Measurements from ENCODE around the gene ST6GALNAC5.

The ST6GALNAC5 gene

GRCh38 chr1:77014073-77014788 lies 147.0 kb downstream of the ST6GALNAC5 start:
- DNase-seq = no peak
- H2BK5ac ChIP-seq (ENCODE audit: low read depth, low read length, poor library complexity) = no peak overlapping the region
- H3K9me3 ChIP-seq (ENCODE audit: insufficient read depth, low read depth, low read length) = no peaks in the 10 kb centered on the region
- no peaks in the 10 kb centered on the region for H3K27me3 ChIP-seq (ENCODE audit: insufficient read depth, low read length)
- no peaks in the 10 kb centered on the region for H3K79me2 ChIP-seq (ENCODE audit: control insufficient read depth, insufficient read depth, low read length, poor library complexity)
- no peak overlapping the region for H4K12ac ChIP-seq (ENCODE audit: low read depth, low read length)
- no peak overlapping the region for H3K23ac ChIP-seq (ENCODE audit: low read length)
- no peak overlapping the region for H3K9ac ChIP-seq (ENCODE audit: low read length)
- no peak overlapping the region for H3K27ac ChIP-seq (ENCODE audit: low read depth, low read length)
- no peak overlapping the region for H2AK5ac ChIP-seq (ENCODE audit: low read length)
- H4K8ac ChIP-seq (ENCODE audit: low read depth, low read length) = no peak overlapping the region
- no peak overlapping the region for H3K18ac ChIP-seq (ENCODE audit: low read length)
- H2BK120ac ChIP-seq (ENCODE audit: insufficient read depth, low read length, poor library complexity) = no peak overlapping the region
- H3K4me3 ChIP-seq (ENCODE audit: low read depth, low read length) = no peak overlapping the region
- no CpG with 5 or more reads among the region's 5 CpGs for WGBS (ENCODE audit: extremely low coverage, insufficient coverage, insufficient read length)
- no peak overlapping the region for H3K14ac ChIP-seq (ENCODE audit: low read length)
- no peak overlapping the region for H3K4ac ChIP-seq (ENCODE audit: low read depth, low read length)
- no peak overlapping the region for H3K4me2 ChIP-seq (ENCODE audit: low read length)
- H4K91ac ChIP-seq (ENCODE audit: low read depth, low read length) = no peak overlapping the region
- no peaks in the 10 kb centered on the region for H3K79me1 ChIP-seq (ENCODE audit: low read length)
- H3K36me3 ChIP-seq (ENCODE audit: control insufficient read depth in 1 of 2, insufficient read depth in 2 of 2, low read length in 2 of 2) = no peaks in the 10 kb centered on the region
- no peak overlapping the region for H2BK12ac ChIP-seq (ENCODE audit: low read length)
- no peak overlapping the region for H2AFZ ChIP-seq (ENCODE audit: insufficient read depth, low read length, poor library complexity)
- H3K4me1 ChIP-seq (ENCODE audit: control insufficient read depth in 1 of 2, insufficient read depth in 2 of 2, low read length in 2 of 2) = peaks cover 5% of the 10 kb centered on the region in 2 experiments

GRCh38 chr1:77015748-77016341 lies 148.6 kb downstream of the ST6GALNAC5 start:
- Histone ChIP-seq H2AK5ac (ENCODE audit: low read length) (no peak overlapping the region), H2BK5ac (ENCODE audit: low read depth, low read length, poor library complexity) (no peak overlapping the region), H2AFZ (ENCODE audit: insufficient read depth, low read length, poor library complexity) (no peak overlapping the region), H4K91ac (ENCODE audit: low read depth, low read length) (no peak overlapping the region), H4K12ac (ENCODE audit: low read depth, low read length) (no peak overlapping the region), H3K27ac (ENCODE audit: low read depth, low read length) (no peak overlapping the region), H3K23ac (ENCODE audit: low read length) (no peak overlapping the region), H3K4me2 (ENCODE audit: low read length) (no peak overlapping the region), H3K9me3 (ENCODE audit: insufficient read depth, low read depth, low read length) (no peaks in the 10 kb centered on the region), H2BK12ac (ENCODE audit: low read length) (no peak overlapping the region), H3K4ac (ENCODE audit: low read depth, low read length) (no peak overlapping the region), H4K8ac (ENCODE audit: low read depth, low read length) (no peak overlapping the region), H3K4me3 (ENCODE audit: low read depth, low read length) (no peak overlapping the region), H3K4me1 (ENCODE audit: control insufficient read depth in 1 of 2, insufficient read depth in 2 of 2, low read length in 2 of 2) (peaks cover 8% of the 10 kb centered on the region in 2 experiments), H3K18ac (ENCODE audit: low read length) (no peak overlapping the region), H3K79me2 (ENCODE audit: control insufficient read depth, insufficient read depth, low read length, poor library complexity) (no peaks in the 10 kb centered on the region), H3K79me1 (ENCODE audit: low read length) (no peaks in the 10 kb centered on the region), H3K27me3 (ENCODE audit: insufficient read depth, low read length) (no peaks in the 10 kb centered on the region), H3K36me3 (ENCODE audit: control insufficient read depth in 1 of 2, insufficient read depth in 2 of 2, low read length in 2 of 2) (no peaks in the 10 kb centered on the region), H2BK120ac (ENCODE audit: insufficient read depth, low read length, poor library complexity) (no peak overlapping the region), H3K14ac (ENCODE audit: low read length) (no peak overlapping the region), H3K9ac (ENCODE audit: low read length) (no peak overlapping the region)
- no peak for DNase-seq
- no CpG with 5 or more reads among the region's 2 CpGs for WGBS (ENCODE audit: extremely low coverage, insufficient coverage, insufficient read length)

- no peak overlapping the region for H4K91ac ChIP-seq (ENCODE audit: low read depth, low read length)
- no peaks in the 10 kb centered on the region for H3K36me3 ChIP-seq (ENCODE audit: control insufficient read depth in 1 of 2, insufficient read depth in 2 of 2, low read length in 2 of 2)
- no peak for DNase-seq
- H2AK5ac ChIP-seq (ENCODE audit: low read length) = no peak overlapping the region
- H3K14ac ChIP-seq (ENCODE audit: low read length) = no peak overlapping the region
- no peak overlapping the region for H3K23ac ChIP-seq (ENCODE audit: low read length)
- H3K4me2 ChIP-seq (ENCODE audit: low read length) = no peak overlapping the region
- no peak overlapping the region for H4K12ac ChIP-seq (ENCODE audit: low read depth, low read length)
- H2BK5ac ChIP-seq (ENCODE audit: low read depth, low read length, poor library complexity) = no peak overlapping the region
- H3K18ac ChIP-seq (ENCODE audit: low read length) = no peak overlapping the region
- no peak overlapping the region for H2AFZ ChIP-seq (ENCODE audit: insufficient read depth, low read length, poor library complexity)
- no peaks in the 10 kb centered on the region for H3K79me2 ChIP-seq (ENCODE audit: control insufficient read depth, insufficient read depth, low read length, poor library complexity)
- no peak overlapping the region for H4K8ac ChIP-seq (ENCODE audit: low read depth, low read length)
- H3K4ac ChIP-seq (ENCODE audit: low read depth, low read length) = no peak overlapping the region
- no peak overlapping the region for H2BK120ac ChIP-seq (ENCODE audit: insufficient read depth, low read length, poor library complexity)
- no peak overlapping the region for H3K4me3 ChIP-seq (ENCODE audit: low read depth, low read length)
- no peak overlapping the region for H2BK12ac ChIP-seq (ENCODE audit: low read length)
- peaks cover 8% of the 10 kb centered on the region in 2 experiments for H3K4me1 ChIP-seq (ENCODE audit: control insufficient read depth in 1 of 2, insufficient read depth in 2 of 2, low read length in 2 of 2)
- H3K79me1 ChIP-seq (ENCODE audit: low read length) = no peaks in the 10 kb centered on the region
- no peaks in the 10 kb centered on the region for H3K27me3 ChIP-seq (ENCODE audit: insufficient read depth, low read length)
- no peak overlapping the region for H3K9ac ChIP-seq (ENCODE audit: low read length)
- H3K27ac ChIP-seq (ENCODE audit: low read depth, low read length) = no peak overlapping the region
- WGBS (ENCODE audit: extremely low coverage, insufficient coverage, insufficient read length) = no CpG with 5 or more reads among the region's 2 CpGs
- no peaks in the 10 kb centered on the region for H3K9me3 ChIP-seq (ENCODE audit: insufficient read depth, low read depth, low read length)
Measured at GRCh38 chr1:77016386-77016985, 149.2 kb downstream of the ST6GALNAC5 start.

- Histone ChIP-seq H4K12ac (ENCODE audit: low read depth, low read length) (no peak overlapping the region), H2AFZ (ENCODE audit: insufficient read depth, low read length, poor library complexity) (no peak overlapping the region)
- no CpG with 5 or more reads among the region's 3 CpGs for WGBS (ENCODE audit: extremely low coverage, insufficient coverage, insufficient read length)
Measured at GRCh38 chr1:77018311-77018710, 151.0 kb downstream of the ST6GALNAC5 start.

More at GRCh38 chr1:77018311-77018710, 151.0 kb downstream of the ST6GALNAC5 start:
- H3K18ac ChIP-seq (ENCODE audit: low read length) = no peak overlapping the region
- H3K27ac ChIP-seq (ENCODE audit: low read depth, low read length) = no peak overlapping the region
- H3K4me1 ChIP-seq (ENCODE audit: control insufficient read depth in 1 of 2, insufficient read depth in 2 of 2, low read length in 2 of 2) = peaks cover 8 to 10% of the 10 kb centered on the region in 2 experiments
- no peaks in the 10 kb centered on the region for H3K79me2 ChIP-seq (ENCODE audit: control insufficient read depth, insufficient read depth, low read length, poor library complexity)
- no peak overlapping the region for H3K9ac ChIP-seq (ENCODE audit: low read length)
- no peaks in the 10 kb centered on the region for H3K79me1 ChIP-seq (ENCODE audit: low read length)
- H3K27me3 ChIP-seq (ENCODE audit: insufficient read depth, low read length) = no peaks in the 10 kb centered on the region
- DNase-seq = no peak
- no peak overlapping the region for H3K4me2 ChIP-seq (ENCODE audit: low read length)
- no peak overlapping the region for H2BK5ac ChIP-seq (ENCODE audit: low read depth, low read length, poor library complexity)
- no peak overlapping the region for H2AK5ac ChIP-seq (ENCODE audit: low read length)
- H2BK12ac ChIP-seq (ENCODE audit: low read length) = no peak overlapping the region
- no peak overlapping the region for H3K4ac ChIP-seq (ENCODE audit: low read depth, low read length)
- no peaks in the 10 kb centered on the region for H3K9me3 ChIP-seq (ENCODE audit: insufficient read depth, low read depth, low read length)
- H3K23ac ChIP-seq (ENCODE audit: low read length) = no peak overlapping the region
- H3K4me3 ChIP-seq (ENCODE audit: low read depth, low read length) = no peak overlapping the region
- no peak overlapping the region for H3K14ac ChIP-seq (ENCODE audit: low read length)
- H2BK120ac ChIP-seq (ENCODE audit: insufficient read depth, low read length, poor library complexity) = no peak overlapping the region
- H4K91ac ChIP-seq (ENCODE audit: low read depth, low read length) = no peak overlapping the region
- H4K8ac ChIP-seq (ENCODE audit: low read depth, low read length) = no peak overlapping the region
- no peaks in the 10 kb centered on the region for H3K36me3 ChIP-seq (ENCODE audit: control insufficient read depth in 1 of 2, insufficient read depth in 2 of 2, low read length in 2 of 2)

All from trophoblast cell (in vitro differentiated cells and primary cell).